Gastroesophageal sphincter (tissue), 3 donors: ENCODE data around the gene KMT5C.

Experiments
- EP300 ChIP-seq: sonication (generic); formaldehyde crosslinking; IDR thresholded peaks from one replicate; pipeline ENCODE4 v1.6.1; 2017; ENCODE audit warnings: antibody characterized with exemption, mild to moderate bottlenecking
- POLR2A ChIP-seq, 2 donors: fragments of 450-650 bp; IDR thresholded peaks; one replicate each; pipeline ENCODE4 v1.6.1; 2017; ENCODE audit warnings: antibody characterized with exemption in 2 of 2, mild to moderate bottlenecking in 2 of 2, moderate library complexity in 1 of 2
- POLR2AphosphoS5 ChIP-seq: sonication (generic); formaldehyde crosslinking; IDR thresholded peaks from one replicate; pipeline ENCODE4 v1.6.1; 2017; ENCODE audit warnings: antibody characterized with exemption
- TF ChIP-seq, protein P1 (sequence below), 4 experiments: fragments of 200-600 bp in 2 of 4; fragments of 450-650 bp in 2 of 4; sonication (generic) in 1 of 4; IDR thresholded peaks; one replicate each; pipeline ENCODE4 v1.5.1; 2017 to 2019; ENCODE audit warnings: antibody characterized with exemption in 4 of 4, mild to moderate bottlenecking in 2 of 4, moderate library complexity in 2 of 4

GRCh38 chr19:55391191-55391670 lies 51.6 kb downstream of the KMT5C start:
- TF ChIP-seq, protein P1, sequence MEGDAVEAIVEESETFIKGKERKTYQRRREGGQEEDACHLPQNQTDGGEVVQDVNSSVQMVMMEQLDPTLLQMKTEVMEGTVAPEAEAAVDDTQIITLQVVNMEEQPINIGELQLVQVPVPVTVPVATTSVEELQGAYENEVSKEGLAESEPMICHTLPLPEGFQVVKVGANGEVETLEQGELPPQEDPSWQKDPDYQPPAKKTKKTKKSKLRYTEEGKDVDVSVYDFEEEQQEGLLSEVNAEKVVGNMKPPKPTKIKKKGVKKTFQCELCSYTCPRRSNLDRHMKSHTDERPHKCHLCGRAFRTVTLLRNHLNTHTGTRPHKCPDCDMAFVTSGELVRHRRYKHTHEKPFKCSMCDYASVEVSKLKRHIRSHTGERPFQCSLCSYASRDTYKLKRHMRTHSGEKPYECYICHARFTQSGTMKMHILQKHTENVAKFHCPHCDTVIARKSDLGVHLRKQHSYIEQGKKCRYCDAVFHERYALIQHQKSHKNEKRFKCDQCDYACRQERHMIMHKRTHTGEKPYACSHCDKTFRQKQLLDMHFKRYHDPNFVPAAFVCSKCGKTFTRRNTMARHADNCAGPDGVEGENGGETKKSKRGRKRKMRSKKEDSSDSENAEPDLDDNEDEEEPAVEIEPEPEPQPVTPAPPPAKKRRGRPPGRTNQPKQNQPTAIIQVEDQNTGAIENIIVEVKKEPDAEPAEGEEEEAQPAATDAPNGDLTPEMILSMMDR (IDR thresholded peaks at IDR 0.05): no peak
- TF ChIP-seq POLR2AphosphoS5: no peak
- no peak for TF ChIP-seq EP300
- no peak for TF ChIP-seq POLR2A (IDR thresholded peaks at IDR 0.05)
